ENCODE results near the gene GDF10.

The GDF10 gene

GRCh38 chr10:47299611-47300428 lies at the start of gene GDF10:
GDF10 (plus strand) TSS chr10:47300197; CDS start chr10:47300652, 455 bp downstream.
- no peak for DNase-seq (ENCODE audit: low read depth)

DNA sequence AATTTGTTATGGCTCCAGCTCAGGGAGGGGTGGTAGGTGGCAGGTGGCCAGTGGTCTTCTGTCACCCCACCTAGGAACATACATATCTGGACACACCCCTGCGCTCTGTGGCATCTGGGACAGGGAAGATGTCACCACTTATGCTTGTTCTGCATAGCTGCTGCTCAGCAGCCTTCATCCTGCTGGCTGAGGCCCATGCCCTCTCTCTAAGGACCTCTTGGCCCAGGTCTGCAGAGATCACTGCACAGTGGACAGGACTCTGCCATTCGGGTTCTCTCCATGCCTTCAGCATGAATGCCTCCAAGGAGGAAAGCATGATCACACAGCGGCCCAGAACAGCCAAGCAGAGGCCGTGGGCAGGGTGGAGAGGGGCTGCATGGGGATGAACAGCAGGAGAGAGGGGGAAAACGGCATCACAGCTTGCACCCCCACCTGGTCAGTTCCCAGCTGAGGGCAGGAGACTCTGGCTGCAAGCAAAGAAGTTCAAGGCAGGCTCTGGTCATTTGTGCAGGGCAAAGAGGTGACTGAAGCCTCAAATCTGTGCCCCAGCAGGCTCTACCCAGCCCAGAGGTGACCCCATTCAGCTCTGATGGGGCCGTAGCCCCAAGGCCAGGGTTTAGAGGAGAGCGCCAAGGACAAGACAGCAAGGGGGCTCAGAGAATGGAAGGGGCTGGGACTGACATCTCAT lies 47.8 kb upstream of the GDF10 start:
- DNase-seq (ENCODE audit: low read depth), result no peak

DNA sequence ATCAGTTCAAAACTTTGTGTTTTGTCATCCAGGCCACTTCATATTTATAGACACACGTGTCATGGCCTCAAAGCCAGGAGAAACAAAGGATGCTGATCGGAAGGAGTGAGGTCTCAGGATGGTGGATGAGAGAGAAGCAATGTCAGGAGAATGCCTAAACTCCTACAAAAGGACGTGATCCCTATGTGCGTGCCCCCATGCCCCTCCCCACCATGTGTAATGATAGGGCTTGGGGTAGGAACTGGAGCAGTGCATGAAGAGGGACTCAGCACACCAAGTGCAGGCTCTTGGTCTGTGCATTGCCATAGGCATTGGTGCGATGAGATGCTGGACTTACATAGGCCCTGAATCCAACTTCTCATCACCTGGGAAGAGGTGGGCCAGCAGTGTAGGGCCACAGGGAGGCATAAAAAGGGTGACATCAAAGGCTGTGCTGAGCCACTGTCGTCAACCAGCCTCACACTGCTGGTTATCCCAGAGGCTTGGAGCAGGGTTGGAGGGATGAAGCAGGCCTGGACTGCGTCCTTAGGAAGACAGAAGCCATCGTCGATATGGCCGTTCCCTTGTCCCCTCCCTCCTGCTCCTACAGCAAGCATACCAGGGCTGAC lies 46.9 kb upstream of the GDF10 start:
- DNase-seq (ENCODE audit: low read depth), result no peak

GRCh38 chr10:47253651-47254375 lies 46.2 kb upstream of the GDF10 start:
- peak; percentile 38 for DNase-seq (ENCODE audit: low read depth)

DNA sequence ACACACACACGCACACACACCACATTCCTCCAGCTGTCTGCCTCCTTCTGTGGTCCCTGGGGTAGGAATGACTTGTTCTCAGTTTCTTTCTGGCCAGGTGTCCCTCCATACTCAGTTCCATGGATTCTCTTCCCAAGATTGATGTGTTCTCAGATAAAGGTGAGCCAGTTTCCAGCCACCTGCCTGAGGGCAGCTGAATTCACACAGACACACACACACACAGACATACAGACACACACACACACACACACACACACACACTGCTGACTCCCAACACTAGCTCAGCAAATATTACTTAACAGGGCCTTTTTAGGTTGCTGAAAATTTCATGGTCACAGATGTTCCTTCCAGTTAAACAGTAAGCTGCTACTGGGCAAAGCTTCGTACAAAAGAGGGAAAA lies 45.4 kb upstream of the GDF10 start:
- no peak for DNase-seq (ENCODE audit: low read depth)

GRCh38 chr10:47255033-47255813 lies 44.8 kb upstream of the GDF10 start:
- DNase-seq (ENCODE audit: low read depth), result no peak

GRCh38 chr10:47255866-47256265 lies 44.1 kb upstream of the GDF10 start:
- DNase-seq (ENCODE audit: low read depth), result no peak

GRCh38 chr10:47256751-47257336 lies 43.2 kb upstream of the GDF10 start:
- no peak for DNase-seq (ENCODE audit: low read depth)

GRCh38 chr10:47257396-47258120 lies 42.4 kb upstream of the GDF10 start:
- peak; percentile 66 for DNase-seq (ENCODE audit: low read depth)

- DNase-seq (ENCODE audit: low read depth), result no peak
These were observed 41.1 kb upstream of the GDF10 start for GRCh38 chr10:47258921-47259320.

DNA sequence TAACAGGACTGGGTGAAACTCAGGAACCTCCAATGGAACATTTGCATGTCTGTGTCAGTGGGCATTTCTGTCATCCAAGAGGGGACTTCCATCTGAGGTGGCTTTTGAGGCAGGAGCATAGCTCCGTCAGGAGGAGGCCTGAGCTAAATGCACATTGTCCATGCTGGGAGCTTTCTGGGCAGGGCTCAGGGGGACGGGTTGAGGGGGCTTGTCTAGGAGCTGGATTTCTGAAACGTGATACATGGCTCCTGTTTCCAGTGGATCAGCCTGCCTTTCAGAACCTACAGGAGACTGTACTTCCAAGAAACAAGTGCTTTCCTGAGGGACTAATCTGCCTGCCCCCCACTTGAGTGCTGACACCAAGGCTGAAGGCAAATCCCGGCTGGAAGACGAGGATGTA lies 40.5 kb upstream of the GDF10 start:
- DNase-seq (ENCODE audit: low read depth), result no peak

DNA sequence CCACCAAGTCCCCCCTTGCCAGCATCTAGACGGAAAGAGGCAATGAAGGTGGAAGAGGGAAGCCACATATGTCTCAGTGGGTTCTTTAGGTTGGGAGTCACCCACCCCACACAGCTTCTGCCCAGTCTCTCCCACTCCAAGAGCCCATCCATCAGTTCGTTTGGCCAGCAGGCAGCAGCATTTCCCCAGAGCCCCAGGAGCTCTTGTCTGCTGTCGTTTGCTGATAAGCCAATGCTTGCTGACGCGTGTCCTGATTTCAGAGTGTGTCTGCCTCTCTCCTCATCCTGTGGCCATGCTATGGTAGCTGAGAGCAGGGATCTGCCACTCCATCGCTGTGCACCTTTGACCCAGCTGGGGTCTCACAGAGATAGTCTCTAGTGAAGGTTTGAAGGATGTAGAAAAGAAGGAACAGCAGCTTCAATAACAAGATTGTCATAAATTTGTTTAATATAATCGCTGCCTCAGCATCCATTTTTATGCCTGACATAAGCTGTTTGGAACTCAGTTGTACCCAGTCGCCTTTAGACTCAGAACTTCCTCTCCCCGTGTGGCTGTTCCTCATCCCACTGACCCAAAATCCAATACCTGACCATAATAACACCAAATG lies 39.4 kb upstream of the GDF10 start:
- no peak for DNase-seq (ENCODE audit: low read depth)

- DNase-seq (ENCODE audit: low read depth), result no peak
These were observed 38.9 kb upstream of the GDF10 start for GRCh38 chr10:47261121-47261520.

DNA sequence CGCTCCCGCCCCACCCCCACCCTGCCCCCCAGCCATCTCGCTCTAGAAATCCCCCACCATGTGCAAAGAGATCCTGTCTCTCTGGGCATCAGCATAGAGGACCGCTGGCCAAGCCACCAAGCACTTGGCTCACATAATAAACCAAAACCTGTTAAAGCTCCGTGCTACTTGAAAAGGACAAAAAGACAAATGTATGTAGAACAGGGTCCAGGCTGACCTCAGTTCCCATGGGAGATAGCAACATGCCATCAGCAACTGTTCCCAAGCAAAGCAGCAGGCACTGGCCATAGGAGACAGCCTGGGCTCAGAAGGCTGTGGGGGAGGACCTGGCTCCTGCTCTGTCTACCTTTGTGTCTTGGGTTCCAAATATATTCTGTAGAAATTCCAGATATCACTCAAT lies 38.4 kb upstream of the GDF10 start:
- no peak for DNase-seq (ENCODE audit: low read depth)

DNA sequence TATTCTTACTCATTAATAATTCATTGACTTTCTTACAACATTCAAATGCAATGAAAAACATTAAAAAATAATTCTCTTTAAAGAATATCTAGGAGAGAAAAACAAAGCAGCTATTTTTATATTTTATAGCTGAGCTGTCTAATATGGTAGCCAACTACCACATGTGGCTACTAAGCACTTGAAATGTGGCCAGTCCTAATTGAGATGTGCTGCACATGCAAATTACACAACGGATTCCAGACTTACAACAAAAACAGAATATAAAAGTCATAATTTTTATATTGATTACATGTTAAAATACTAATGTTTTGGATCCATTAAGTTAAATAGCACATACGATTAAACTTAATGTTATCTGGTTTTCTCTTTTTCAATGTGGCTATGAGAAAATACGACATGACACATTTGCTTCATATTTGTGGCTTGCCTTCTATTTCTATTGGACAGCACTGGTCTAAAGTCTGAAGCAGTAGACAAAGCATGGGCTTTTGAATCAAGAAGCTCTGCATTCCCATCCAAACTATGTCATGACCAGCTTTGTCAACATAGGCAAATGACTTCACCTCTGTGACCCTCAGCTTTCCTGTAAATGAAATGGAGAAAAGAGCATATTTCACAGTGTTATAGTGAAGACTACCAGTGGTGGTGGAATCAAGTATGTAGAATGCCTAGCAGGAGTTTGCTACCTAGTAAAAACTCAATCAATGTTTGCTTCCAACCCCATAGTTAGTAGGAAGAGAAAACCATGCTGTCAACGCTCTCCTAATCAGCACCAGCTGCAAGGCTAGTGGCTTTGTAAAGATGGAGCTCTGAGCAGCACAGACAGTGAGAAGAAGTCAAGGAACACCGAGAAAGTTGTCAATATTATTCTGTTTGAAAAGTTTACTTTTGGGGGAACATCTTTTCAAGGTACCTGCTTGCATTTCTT lies 37.1 kb upstream of the GDF10 start:
- DNase-seq (ENCODE audit: low read depth), result peak; percentile 57

GRCh38 chr10:47264797-47265281 lies 35.2 kb upstream of the GDF10 start:
- DNase-seq (ENCODE audit: low read depth), result no peak

DNA sequence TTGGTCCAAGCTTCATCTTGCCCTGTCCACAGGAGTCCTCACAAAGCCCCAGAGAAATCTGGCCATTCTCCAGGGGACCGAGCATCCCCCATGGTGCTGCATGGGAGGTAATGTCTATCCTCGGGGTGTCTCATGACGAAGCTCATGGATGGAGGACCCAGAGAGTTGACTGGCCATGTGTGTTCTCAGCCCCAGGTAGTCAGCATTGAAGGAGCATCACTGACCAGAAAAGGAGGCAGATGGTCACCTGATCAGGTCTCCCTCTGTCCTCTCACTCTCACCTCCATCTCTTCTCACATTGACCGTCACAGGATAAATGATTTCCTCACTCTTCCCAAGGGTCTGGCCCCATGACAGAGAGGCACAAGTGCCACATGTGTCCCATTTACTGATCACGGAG lies 33.4 kb upstream of the GDF10 start:
- DNase-seq (ENCODE audit: low read depth), result no peak

DNA sequence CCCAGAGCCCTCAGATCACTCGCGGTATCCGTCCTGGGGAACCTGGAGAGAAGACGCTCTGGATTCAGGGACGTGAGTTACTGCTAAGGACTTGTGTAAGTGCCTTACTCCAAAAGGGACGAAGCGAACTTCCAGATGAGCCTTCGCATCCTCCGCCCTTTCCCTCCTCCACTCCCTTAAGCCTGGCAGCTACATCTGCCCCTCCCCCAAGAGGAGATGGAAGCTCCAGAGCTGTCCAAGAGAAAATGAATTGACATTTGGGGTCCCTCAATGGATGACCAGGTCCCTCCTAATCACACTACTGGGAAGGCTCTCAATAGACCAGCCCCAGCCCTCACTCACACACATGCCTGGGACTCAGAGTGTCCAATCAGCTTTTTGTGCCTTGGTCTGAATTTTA lies 31.3 kb upstream of the GDF10 start:
- no peak for DNase-seq (ENCODE audit: low read depth)

GRCh38 chr10:47269294-47269693 lies 30.7 kb upstream of the GDF10 start:
- DNase-seq (ENCODE audit: low read depth), result no peak
